WI38 (cell line): Measurements from ENCODE around the gene SYNJ2.

Experiments used
- H3K4me3 ChIP-seq: 2 replicates; pipeline ENCODE4 v1.5.1; 2011; ENCODE audit warnings: low read depth, mild to moderate bottlenecking, control low read depth, low read length
- TF ChIP-seq, protein P1 (sequence below): IDR thresholded peaks from 2 replicates; pipeline ENCODE4 v1.5.1; 2012; ENCODE audit warnings: low read depth, mild to moderate bottlenecking, control low read depth, low read length

Gene SYNJ2

DNA sequence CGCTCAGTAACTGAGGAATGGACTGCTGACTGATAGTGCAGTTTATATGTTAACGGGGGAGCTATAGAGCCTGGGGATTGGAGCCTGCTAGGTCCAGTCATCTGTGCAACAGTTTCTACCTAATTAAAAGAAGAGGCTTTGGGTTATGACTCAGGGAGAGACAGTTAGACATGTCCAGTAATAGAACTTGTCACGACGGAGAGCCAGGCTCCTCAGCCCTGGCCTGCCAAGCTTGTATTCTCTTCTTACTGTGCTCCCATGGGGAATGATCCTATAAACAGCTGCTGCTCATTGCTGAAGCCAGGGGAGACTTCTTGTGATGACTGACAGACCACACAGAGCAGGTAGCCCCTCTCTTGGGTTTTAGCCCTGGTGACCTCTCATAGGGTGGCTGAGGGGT, 69.3 kb downstream of the SYNJ2 start:
- TF ChIP-seq, protein P1, sequence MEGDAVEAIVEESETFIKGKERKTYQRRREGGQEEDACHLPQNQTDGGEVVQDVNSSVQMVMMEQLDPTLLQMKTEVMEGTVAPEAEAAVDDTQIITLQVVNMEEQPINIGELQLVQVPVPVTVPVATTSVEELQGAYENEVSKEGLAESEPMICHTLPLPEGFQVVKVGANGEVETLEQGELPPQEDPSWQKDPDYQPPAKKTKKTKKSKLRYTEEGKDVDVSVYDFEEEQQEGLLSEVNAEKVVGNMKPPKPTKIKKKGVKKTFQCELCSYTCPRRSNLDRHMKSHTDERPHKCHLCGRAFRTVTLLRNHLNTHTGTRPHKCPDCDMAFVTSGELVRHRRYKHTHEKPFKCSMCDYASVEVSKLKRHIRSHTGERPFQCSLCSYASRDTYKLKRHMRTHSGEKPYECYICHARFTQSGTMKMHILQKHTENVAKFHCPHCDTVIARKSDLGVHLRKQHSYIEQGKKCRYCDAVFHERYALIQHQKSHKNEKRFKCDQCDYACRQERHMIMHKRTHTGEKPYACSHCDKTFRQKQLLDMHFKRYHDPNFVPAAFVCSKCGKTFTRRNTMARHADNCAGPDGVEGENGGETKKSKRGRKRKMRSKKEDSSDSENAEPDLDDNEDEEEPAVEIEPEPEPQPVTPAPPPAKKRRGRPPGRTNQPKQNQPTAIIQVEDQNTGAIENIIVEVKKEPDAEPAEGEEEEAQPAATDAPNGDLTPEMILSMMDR: no peak
- H3K4me3 ChIP-seq: no peak overlapping the region

DNA sequence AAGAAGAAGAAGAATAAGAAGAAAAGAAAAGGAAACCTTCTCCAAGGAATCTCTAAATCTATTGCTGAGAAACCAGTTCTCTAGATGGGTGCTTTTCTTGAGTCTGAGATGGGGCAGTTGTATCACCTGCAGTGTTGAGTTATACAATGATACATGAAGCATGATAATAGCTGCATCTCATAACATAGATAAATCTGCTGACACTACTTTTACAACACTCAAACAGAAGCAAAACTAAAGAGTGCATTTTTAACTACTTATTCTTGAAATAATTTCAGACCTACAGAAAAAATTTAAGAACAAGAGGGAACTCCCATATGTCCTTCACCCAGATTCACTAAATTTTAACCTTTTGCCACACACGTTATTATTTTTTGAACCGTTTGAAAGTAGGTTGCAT, 70.3 kb downstream of the SYNJ2 start:
- TF ChIP-seq, protein P1: no peak
- H3K4me3 ChIP-seq: no peak overlapping the region

DNA sequence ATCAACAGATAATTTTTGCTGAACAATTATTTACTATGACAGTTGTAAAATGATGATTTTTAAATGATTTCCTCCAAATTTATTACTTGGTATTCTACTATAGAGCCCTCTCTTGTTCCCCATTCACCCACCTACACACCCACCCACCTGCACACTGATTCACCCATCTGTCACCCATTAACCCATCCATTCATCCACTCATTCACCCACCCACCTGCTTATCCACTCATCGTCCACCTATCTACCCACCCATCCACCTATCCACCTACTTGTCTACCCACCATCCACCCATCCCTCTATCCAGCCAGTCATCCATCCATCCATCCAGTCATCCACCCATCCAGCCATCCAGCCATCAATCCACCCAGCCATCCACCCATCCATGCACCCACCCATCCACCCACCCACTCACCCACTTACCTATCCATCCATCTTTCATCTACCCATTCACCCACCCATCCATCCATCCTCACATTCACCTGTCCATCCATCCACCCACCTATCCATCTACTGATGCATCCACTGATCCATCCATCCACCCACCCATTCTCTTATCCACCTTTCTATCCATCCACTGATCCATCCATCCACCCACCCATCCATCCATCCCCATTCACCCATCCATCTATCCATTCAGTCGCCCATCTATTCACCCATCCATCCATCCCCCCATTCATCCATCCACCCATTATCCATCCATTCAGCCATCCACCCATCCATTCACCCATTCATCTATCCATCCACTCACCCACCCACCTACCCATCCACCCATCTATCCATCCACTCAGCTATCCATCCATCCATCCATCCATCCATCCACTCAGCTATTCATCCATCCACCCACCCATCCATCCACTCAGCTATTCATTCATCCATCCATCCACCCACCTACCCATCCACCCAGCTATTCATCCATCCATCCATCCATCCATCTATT, 72.0 kb downstream of the SYNJ2 start:
- TF ChIP-seq, protein P1: no peak
- H3K4me3 ChIP-seq: no peak overlapping the region

DNA sequence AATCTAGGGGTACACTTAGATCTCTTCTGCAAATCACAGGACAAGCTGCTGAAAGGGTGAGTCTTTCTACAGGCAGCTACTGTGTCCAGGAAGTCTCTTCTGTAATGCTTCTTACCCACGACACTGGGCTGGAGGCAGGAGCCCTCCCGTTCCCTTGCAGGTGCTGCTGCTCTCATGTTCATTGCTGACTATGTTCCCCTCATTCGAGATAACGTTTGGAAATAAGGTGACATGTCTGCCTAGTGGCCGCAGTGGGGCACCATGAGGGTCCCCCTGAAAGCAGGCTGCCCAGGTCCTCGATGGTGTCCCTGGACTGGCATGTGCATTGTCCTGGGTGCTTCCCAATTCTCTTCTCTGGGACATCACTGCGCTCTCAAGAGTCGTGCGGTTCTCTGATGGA, 74.7 kb downstream of the SYNJ2 start:
- H3K4me3 ChIP-seq: no peak overlapping the region
- TF ChIP-seq, protein P1: no peak

DNA sequence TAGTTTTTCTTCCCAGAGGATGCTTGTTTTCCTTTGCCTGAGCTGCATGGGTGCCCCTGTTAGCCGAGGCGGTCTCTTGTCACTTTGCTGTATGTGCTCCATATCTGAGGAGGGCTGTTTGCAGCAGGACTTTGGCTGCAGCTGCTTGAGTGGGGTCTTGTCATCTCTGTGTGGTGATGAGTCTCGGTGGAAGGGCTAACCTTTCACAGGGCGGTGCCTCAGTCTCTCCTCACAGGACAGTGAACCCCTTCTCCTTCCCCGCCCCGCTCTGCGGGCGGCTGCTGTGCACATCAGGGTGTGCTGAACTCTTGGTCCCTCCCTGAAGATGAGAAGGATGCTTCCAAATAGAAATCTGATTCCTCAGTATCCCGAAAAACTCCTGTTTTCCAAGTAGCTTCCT, 75.1 kb downstream of the SYNJ2 start:
- no peak overlapping the region for H3K4me3 ChIP-seq
- TF ChIP-seq, protein P1: no peak

DNA sequence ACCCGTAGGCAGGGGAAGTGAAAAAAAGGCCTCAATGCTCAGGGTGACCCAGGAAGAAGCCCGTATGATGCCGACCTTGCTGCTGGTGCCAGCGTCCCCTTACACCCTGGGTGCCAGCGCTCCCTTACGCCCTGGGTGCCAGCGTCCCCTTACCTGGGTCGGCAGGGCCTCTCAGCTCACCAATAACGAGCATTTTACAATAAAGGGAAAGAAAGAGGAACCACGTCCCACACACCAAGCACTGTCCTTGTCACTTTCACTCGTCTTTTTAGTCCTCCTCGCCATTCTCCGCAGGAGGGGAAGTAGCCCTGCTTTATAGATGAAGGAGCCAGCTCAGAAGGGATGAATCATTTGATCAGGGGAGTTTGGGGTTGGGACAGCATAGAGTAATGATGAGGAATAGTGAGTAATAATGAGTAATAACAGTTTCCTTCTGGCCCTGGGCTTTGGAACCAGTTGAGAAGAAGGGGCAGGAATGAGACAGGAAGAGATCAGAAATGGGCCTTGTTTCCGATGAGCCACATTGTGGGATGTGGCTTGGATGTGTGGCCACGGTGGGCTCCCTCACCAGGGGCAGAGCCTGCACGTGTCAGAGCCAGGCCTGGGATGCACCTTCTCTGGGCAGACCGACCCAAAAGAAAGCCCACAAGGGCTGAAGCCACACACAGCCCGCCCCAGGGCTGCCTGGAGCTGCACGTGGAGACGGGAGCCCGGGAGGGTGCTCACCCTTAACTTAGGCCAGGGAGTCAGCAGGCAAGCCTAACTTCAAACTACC, 75.7 kb downstream of the SYNJ2 start:
- no peak overlapping the region for H3K4me3 ChIP-seq
- TF ChIP-seq, protein P1: no peak
